Raji (cell line): ENCODE results near the gene OR4F17.
"Not testable (repeated sequence)": the region's sequence is repeated elsewhere in the genome, so short reads cannot be mapped to it uniquely, and the experiment has no call there.

Experiments
- POLR2A ChIP-seq: IDR thresholded peaks from 2 replicates; pipeline ENCODE4 v1.6.1; 2011; ENCODE audit warnings: low read depth, low read length, control low read depth; ENCODE audit not compliant: insufficient read depth

Gene OR4F17, protein sequence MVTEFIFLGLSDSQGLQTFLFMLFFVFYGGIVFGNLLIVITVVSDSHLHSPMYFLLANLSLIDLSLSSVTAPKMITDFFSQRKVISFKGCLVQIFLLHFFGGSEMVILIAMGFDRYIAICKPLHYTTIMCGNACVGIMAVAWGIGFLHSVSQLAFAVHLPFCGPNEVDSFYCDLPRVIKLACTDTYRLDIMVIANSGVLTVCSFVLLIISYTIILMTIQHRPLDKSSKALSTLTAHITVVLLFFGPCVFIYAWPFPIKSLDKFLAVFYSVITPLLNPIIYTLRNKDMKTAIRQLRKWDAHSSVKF

DNA sequence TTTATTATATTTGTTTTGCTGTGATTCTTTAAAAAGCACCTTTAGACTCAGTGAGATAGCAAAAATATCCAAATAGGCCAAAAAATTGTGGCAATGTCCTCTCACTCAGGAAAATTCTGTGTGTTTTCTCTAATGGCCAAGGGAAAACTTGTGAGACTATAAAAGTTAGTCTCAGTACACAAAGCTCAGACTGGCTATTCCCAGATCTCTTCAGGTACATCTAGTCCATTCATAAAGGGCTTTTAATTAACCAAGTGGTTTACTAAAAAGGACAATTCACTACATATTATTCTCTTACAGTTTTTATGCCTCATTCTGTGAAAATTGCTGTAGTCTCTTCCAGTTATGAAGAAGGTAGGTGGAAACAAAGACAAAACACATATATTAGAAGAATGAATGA lies at the start of gene OR4F17:
OR4F17 (plus strand) TSS at position 301 of the 400 bp plus-strand sequence. CDS start 3,575 bp downstream, outside the sequence.
- not testable (repeated sequence) for TF ChIP-seq POLR2A
